ENCODE measurements around the gene RNF121.
A peak's percentile ranks its signal among the peaks of the same experiment; 100 is the strongest.

Gene RNF121

DNA sequence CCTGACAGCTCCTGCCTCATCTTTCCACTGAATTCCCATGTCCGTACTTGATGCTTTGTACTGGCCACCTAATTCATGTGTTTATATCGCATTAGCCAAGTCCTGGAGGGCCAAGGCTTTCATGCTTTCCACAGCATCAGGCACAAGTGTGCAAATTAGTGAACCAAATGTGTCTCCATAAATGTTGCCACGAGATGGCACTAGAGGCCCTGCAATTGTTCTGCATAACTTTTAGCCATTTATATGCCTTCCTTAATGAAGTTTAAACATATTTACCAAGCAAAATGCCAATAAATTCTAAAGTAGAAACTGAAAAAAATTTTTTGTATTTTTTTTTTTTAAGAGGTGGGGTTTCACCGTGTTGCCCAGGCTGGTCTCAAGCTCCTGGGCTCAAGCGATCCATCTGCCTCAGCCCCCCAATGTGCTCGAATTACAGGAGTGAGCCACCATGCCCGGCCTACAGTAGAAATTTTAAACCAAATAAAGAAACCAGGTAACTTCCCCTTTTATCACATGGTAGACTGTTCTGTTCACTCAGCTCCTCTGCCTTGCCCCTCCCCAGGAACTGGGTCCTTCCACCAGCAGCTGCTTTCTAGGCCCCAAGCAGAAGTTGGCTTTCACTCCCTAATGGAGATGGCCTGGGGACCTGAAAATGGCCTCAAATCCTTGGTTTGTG is 49.0 kb downstream of the RNF121 start:
- no peak overlapping the region for H3K4me3 ChIP-seq (ENCODE audit: low read length)
- DNase-seq (ENCODE audit: low read depth) = no peak
- peak; percentile 63 for TF ChIP-seq CTCF (conservative IDR thresholded peaks at IDR 0.05; ENCODE audit: low read depth, low read length)

DNA sequence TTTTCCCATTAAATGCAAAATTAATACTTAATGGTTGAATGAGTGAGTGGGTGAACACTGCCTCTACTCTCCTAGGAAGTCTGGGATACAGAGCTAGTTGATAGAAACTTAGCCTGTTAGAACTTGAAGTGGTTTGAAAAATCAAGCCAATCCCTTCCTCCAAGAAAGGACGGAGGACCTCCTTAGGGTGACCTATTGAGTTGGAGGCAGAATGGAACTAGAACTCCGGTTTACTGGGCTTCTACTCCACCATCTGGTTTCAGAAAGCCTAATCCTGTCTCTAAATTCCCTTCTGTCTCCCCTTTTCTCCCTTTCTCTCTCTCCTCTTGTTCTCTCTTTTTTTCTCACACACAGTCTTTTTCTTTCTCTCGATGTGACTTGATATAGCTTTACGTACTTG is 50.2 kb downstream of the RNF121 start:
- TF ChIP-seq CTCF (conservative IDR thresholded peaks at IDR 0.05; ENCODE audit: low read depth, low read length) = no peak
- no peak for DNase-seq (ENCODE audit: low read depth)
- H3K4me3 ChIP-seq (ENCODE audit: low read length) = no peak overlapping the region

- TF ChIP-seq CTCF (conservative IDR thresholded peaks at IDR 0.05; ENCODE audit: low read depth, low read length) = no peak
- no peak overlapping the region for H3K4me3 ChIP-seq (ENCODE audit: low read length)
- no peak for DNase-seq (ENCODE audit: low read depth)
Measured at GRCh38 chr11:71979602-71980001, 50.8 kb downstream of the RNF121 start.

GRCh38 chr11:71986131-71986530 is 57.3 kb downstream of the RNF121 start:
- no peak for TF ChIP-seq CTCF (conservative IDR thresholded peaks at IDR 0.05; ENCODE audit: low read depth, low read length)
- no peak for DNase-seq (ENCODE audit: low read depth)

DNA sequence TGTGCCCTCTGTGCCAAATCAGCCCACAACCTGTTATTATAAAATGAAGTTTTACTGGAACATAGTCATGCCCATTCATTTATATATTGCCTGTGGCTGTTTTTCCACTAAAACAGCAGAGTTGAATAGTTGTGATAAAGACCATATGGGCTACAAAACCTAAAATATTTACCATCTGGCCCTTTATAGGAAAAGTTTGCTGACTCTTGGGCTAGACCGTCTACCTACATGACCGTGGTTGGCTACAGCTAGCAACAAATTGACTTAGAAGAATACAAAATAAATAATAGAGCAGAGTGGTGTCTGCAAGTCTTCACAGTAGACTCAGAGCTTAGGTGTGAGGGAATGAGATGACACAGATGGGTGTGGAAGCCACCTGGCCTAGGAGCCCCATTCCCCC is 58.7 kb downstream of the RNF121 start:
- no peak for TF ChIP-seq CTCF (conservative IDR thresholded peaks at IDR 0.05; ENCODE audit: low read depth, low read length)
- no peak for DNase-seq (ENCODE audit: low read depth)
- H3K4me3 ChIP-seq (ENCODE audit: low read length) = no peak overlapping the region

More at GRCh38 chr11:71986131-71986530, 57.3 kb downstream of the RNF121 start:
- H3K4me3 ChIP-seq (ENCODE audit: low read length) = no peak overlapping the region

DNA sequence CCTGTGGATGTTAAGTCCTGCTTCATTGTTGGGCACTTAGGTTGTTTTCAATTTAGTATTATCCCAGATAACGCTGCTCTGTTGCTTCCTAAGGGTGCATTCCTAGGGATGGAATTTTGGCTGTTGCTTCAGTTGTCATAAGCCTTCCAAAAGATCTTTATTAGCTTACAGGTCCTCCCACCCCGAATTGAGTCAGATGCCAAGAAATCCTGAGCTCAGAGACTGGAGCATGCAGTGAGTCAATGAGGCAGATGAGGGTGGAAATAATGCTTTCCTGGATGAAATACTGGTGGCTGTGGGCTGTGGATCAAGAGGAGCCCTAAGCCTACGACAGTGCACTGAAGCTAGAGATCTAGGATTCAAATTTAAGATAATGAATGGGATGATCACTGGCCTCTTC is 59.2 kb downstream of the RNF121 start:
- H3K4me3 ChIP-seq (ENCODE audit: low read length) = no peak overlapping the region
- TF ChIP-seq CTCF (conservative IDR thresholded peaks at IDR 0.05; ENCODE audit: low read depth, low read length) = no peak
- DNase-seq (ENCODE audit: low read depth) = no peak

GRCh38 chr11:71990701-71991100 is 61.9 kb downstream of the RNF121 start:
- no peak for DNase-seq (ENCODE audit: low read depth)
- H3K4me3 ChIP-seq (ENCODE audit: low read length) = no peak overlapping the region
- TF ChIP-seq CTCF (conservative IDR thresholded peaks at IDR 0.05; ENCODE audit: low read depth, low read length) = no peak
